Measurements from ENCODE around the gene MEGF11.

DNA sequence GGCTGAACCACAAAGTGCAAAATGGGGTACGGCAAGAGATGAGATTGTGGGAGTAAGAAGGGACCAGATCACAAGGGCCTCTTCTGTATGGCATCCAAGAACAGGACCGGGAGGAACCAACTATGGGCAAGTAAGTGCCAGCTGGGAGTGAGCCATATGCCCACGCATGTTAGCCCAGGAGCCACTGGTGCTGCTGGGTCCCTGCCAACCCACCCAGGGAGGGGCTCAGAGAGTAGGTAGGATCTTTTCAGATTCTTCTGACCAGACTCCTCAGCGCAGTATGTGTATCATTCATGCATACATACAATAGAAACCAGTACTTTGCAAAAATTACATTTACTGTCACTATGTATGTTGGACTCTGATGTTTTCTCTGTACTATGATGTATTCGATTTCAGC lies 330.3 kb downstream of the MEGF11 start:
- TF ChIP-seq, protein P1, sequence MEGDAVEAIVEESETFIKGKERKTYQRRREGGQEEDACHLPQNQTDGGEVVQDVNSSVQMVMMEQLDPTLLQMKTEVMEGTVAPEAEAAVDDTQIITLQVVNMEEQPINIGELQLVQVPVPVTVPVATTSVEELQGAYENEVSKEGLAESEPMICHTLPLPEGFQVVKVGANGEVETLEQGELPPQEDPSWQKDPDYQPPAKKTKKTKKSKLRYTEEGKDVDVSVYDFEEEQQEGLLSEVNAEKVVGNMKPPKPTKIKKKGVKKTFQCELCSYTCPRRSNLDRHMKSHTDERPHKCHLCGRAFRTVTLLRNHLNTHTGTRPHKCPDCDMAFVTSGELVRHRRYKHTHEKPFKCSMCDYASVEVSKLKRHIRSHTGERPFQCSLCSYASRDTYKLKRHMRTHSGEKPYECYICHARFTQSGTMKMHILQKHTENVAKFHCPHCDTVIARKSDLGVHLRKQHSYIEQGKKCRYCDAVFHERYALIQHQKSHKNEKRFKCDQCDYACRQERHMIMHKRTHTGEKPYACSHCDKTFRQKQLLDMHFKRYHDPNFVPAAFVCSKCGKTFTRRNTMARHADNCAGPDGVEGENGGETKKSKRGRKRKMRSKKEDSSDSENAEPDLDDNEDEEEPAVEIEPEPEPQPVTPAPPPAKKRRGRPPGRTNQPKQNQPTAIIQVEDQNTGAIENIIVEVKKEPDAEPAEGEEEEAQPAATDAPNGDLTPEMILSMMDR (IDR thresholded peaks at IDR 0.05 in 8 of 11, conservative IDR thresholded peaks at IDR 0.05 in 3 of 11) = no peak
- TF ChIP-seq POLR2AphosphoS5 (IDR thresholded peaks at IDR 0.05) (no peak), POLR2A (IDR thresholded peaks at IDR 0.05) (no peak)
